Activated gamma-delta T cell (primary cell): Measurements from ENCODE around the gene ITGB1.

Experiments used
- DNase-seq: peaks from one replicate; lab custom pipeline; 2025; lab: John Stamatoyannopoulos, UW

Gene ITGB1

GRCh38 chr10:32955790-32956189 lies 2.2 kb downstream of the ITGB1 start:
- no peak for DNase-seq

- DNase-seq, result no peak
Observed at GRCh38 chr10:32955299-32955772, 2.7 kb downstream of the ITGB1 start.

GRCh38 chr10:32954545-32955298 lies 3.3 kb downstream of the ITGB1 start:
- DNase-seq, result no peak

- no peak for DNase-seq
Observed at GRCh38 chr10:32954080-32954479, 4.0 kb downstream of the ITGB1 start.

GRCh38 chr10:32953277-32953927 lies 4.6 kb downstream of the ITGB1 start:
- DNase-seq, result no peak

- no peak for DNase-seq
Observed at GRCh38 chr10:32952541-32953276, 5.3 kb downstream of the ITGB1 start.

- no peak for DNase-seq
Observed at GRCh38 chr10:32952094-32952493, 5.9 kb downstream of the ITGB1 start.

- DNase-seq, result no peak
Observed at GRCh38 chr10:32951111-32951510, 6.9 kb downstream of the ITGB1 start.

GRCh38 chr10:32950591-32951108 lies 7.4 kb downstream of the ITGB1 start:
- no peak for DNase-seq

- no peak for DNase-seq
Observed at GRCh38 chr10:32949221-32949678, 8.8 kb downstream of the ITGB1 start.

GRCh38 chr10:32948451-32948850 lies 9.6 kb downstream of the ITGB1 start:
- no peak for DNase-seq

GRCh38 chr10:32947586-32947985 lies 10.4 kb downstream of the ITGB1 start:
- no peak for DNase-seq

GRCh38 chr10:32946108-32946507 lies 11.9 kb downstream of the ITGB1 start:
- DNase-seq, result no peak

GRCh38 chr10:32943854-32944661 lies 14.0 kb downstream of the ITGB1 start:
- DNase-seq, result peak; percentile 5

- no peak for DNase-seq
Observed at GRCh38 chr10:32943395-32943794, 14.6 kb downstream of the ITGB1 start.

- DNase-seq, result no peak
Observed at GRCh38 chr10:32942081-32942480, 15.9 kb downstream of the ITGB1 start.

GRCh38 chr10:32941357-32941756 lies 16.7 kb downstream of the ITGB1 start:
- DNase-seq, result no peak

GRCh38 chr10:32940321-32941301 lies 17.4 kb downstream of the ITGB1 start:
- DNase-seq, result no peak

- DNase-seq, result no peak
Observed at GRCh38 chr10:32939296-32940111, 18.5 kb downstream of the ITGB1 start.
